Naive thymus-derived CD4-positive, alpha-beta T cell (primary cell): ENCODE results near the gene LSAMP. TPM values are rescaled to one million over a fixed set of nuclear protein-coding genes. Genes with fewer than 3 reads are reported as not detected.

ENCODE experiments used
- ATAC-seq: fragments of 150-1000 bp; cut with Tn5 transposase; 2 replicates; pipeline ENCODE4 v1.10.0; 2021; ENCODE audit warnings: mild to moderate bottlenecking, moderate library complexity
- CTCF ChIA-PET: fragments of 350-600 bp; sonication (Branson Sonifier 250); formaldehyde crosslinking; loops from one replicate; lab custom pipeline; 2021; ENCODE audit warnings: antibody characterized with exemption; lab: Charles Lee
- POLR2A ChIA-PET: fragments of 350-600 bp; sonication (Branson Sonifier 250); formaldehyde crosslinking; loops from one replicate; lab custom pipeline; 2021; ENCODE audit warnings: antibody characterized with exemption, inconsistent platforms; lab: Charles Lee
- DNase-seq, 9 donors: peaks; one replicate each; pipeline versions ENCODE4 v3.0.0 to v3.0.0-alpha.2; 2020 to 2022; ENCODE audit warnings: mixed read lengths in 1 of 9
- H3K27ac ChIP-seq: one replicate; pipeline ENCODE4 v1.7.0; 2013; ENCODE audit warnings: mild to moderate bottlenecking, low read depth, low read length, moderate library complexity
- H3K27me3 ChIP-seq, 2 donors: one replicate each; pipeline ENCODE4 v1.7.0; 2013; ENCODE audit warnings: low read length in 2 of 2, mild to moderate bottlenecking in 2 of 2, moderate library complexity in 2 of 2; ENCODE audit not compliant: control insufficient read depth in 2 of 2, insufficient read depth in 2 of 2
- H3K36me3 ChIP-seq, 3 experiments: 1 replicate in 2 of 3; 2 replicates in 1 of 3; pipeline ENCODE4 v1.7.0; 2013; ENCODE audit warnings: low read length in 3 of 3, mild to moderate bottlenecking in 3 of 3, moderate library complexity in 1 of 3; ENCODE audit not compliant: insufficient read depth in 3 of 3, control insufficient read depth in 2 of 3
- H3K4me1 ChIP-seq, 2 donors: one replicate each; pipeline ENCODE4 v1.7.0; 2013; ENCODE audit warnings: low read length in 2 of 2, mild to moderate bottlenecking in 2 of 2, moderate library complexity in 1 of 2; ENCODE audit not compliant: control insufficient read depth in 2 of 2, insufficient read depth in 2 of 2
- H3K4me3 ChIP-seq: 2 replicates; pipeline ENCODE4 v1.7.0; 2013; ENCODE audit warnings: mild to moderate bottlenecking, low read length
- H3K9me3 ChIP-seq, 3 experiments: 1 replicate in 2 of 3; 2 replicates in 1 of 3; pipeline ENCODE4 v1.7.0; 2013; ENCODE audit warnings: low read length in 3 of 3; ENCODE audit not compliant: control insufficient read depth in 2 of 3
- H3K27ac Mint-ChIP-seq, 9 donors: one replicate each; pipeline ENCODE4 v1.8.0; 2020 to 2022; ENCODE audit warnings: mixed read lengths in 9 of 9, mild to moderate bottlenecking in 8 of 9, moderate library complexity in 5 of 9, inconsistent platforms in 2 of 9
- H3K27me3 Mint-ChIP-seq, 5 donors: one replicate each; pipeline ENCODE4 v1.8.0; 2021 to 2022; ENCODE audit warnings: mixed read lengths in 5 of 5, mild to moderate bottlenecking in 1 of 5
- H3K36me3 Mint-ChIP-seq, 5 donors: one replicate each; pipeline ENCODE4 v1.8.0; 2020 to 2022; ENCODE audit warnings: mixed read lengths in 5 of 5, mild to moderate bottlenecking in 3 of 5, inconsistent platforms in 1 of 5
- H3K4me1 Mint-ChIP-seq, 7 donors: one replicate each; pipeline ENCODE4 v1.8.0; 2020 to 2022; ENCODE audit warnings: mixed read lengths in 7 of 7, mild to moderate bottlenecking in 3 of 7, inconsistent platforms in 1 of 7
- H3K4me3 Mint-ChIP-seq, 10 donors: one replicate each; pipeline ENCODE4 v1.8.0; 2020 to 2022; ENCODE audit warnings: mild to moderate bottlenecking in 10 of 10, mixed read lengths in 10 of 10, moderate library complexity in 6 of 10, inconsistent platforms in 2 of 10
- H3K9me3 Mint-ChIP-seq, 11 donors: one replicate each; pipeline ENCODE4 v1.8.0; 2020 to 2022; ENCODE audit warnings: mixed read lengths in 11 of 11, mild to moderate bottlenecking in 4 of 11, inconsistent platforms in 1 of 11, moderate library complexity in 1 of 11
- intact Hi-C, 2 donors: fragments of 100-400 bp; cut with micrococcal nuclease; formaldehyde crosslinking; loops; one replicate each; pipeline ENCODE4 v1.15.1; 2023
- polyA plus RNA-seq, 2 donors: library from polyadenylated mRNA; unstranded; fragments of 300-500 nt; fragmentation: Illumina TruSeq; gene quantifications; one replicate each; pipeline ENCODE4 v1.2.3, GENCODE V29; 2021
- total RNA-seq, 6 experiments: library from RNA in 5 of 6; stranded (reverse) in 5 of 6; gene quantifications; 1 replicate in 5 of 6; 2 replicates in 1 of 6; pipeline ENCODE4 v1.2.3 and lab custom pipeline; 2021 to 2026

Gene LSAMP
- total and polyA plus RNA-seq, 7 experiments from 2014 or later: not detected

GRCh38 chr3:116423374-116423773 lies 21.9 kb downstream of the LSAMP start:
- Mint-ChIP-seq H3K4me1 (no peaks in the 10 kb centered on the region), H3K9me3 (peaks cover 0 to 33% (median 6%) of the 10 kb centered on the region in 11 donors), H3K27me3 (no peaks in the 10 kb centered on the region), H3K4me3 (no peak overlapping the region), H3K27ac (no peak overlapping the region), H3K36me3 (no peaks in the 10 kb centered on the region)
- no peak overlapping the region for H3K4me3 ChIP-seq
- ATAC-seq (no peak), DNase-seq (no peak)
- CTCF ChIA-PET: no interaction called here
- H3K4me1 ChIP-seq: no peaks in the 10 kb centered on the region
- intact Hi-C loops: no loop called here
- POLR2A ChIA-PET: no interaction called here
- H3K27me3 ChIP-seq: no peaks in the 10 kb centered on the region
- no peaks in the 10 kb centered on the region for H3K9me3 ChIP-seq
- no peak overlapping the region for H3K27ac ChIP-seq
- H3K36me3 ChIP-seq: no peaks in the 10 kb centered on the region

DNA sequence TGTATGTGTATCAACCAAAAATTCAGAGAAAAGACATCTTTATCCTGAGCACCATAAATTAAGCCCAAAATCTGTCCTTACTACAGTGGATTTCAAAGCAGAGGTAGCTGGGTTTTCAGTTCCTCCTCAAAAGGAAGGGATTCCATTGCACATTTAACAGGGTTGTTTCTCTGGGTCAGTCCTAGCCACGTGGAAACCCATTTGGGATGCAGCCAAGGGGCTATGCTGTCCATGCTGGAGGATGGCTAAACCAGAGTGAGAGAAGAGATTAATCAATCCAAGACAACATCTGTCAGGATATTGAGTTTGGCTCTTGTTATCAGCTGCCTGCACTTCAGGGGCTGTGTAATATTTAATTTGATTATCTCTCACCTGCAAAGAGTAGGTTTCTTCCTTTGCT lies 28.1 kb downstream of the LSAMP start:
- POLR2A ChIA-PET: no interaction called here

DNA sequence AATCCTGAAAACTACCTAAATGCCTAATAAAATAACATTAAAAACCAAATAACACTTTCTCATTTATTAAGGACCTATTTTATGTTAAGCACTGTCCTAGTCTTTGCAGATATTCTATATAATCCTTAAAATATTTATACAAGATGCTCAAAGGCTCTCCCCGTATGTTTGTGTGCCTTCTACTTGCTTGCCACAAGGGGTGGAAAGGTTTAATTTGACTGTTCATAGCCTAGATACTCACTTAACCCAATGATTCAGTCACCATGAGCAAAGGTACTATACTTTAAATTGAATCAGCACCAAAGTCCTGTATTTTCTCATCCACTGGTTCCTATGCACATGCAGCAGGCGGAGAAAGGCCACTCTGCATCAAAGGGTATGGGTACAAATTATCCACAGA lies 32.0 kb downstream of the LSAMP start:
- ATAC-seq (no peak), DNase-seq (no peak)
- intact Hi-C loops: no loop called here
- H3K4me3 ChIP-seq: no peak overlapping the region
- H3K4me1 Mint-ChIP-seq: no peaks in the 10 kb centered on the region
- H3K36me3 Mint-ChIP-seq: no peaks in the 10 kb centered on the region
- H3K9me3 ChIP-seq: no peaks in the 10 kb centered on the region
- POLR2A ChIA-PET: no interaction called here
- no peak overlapping the region for H3K27ac Mint-ChIP-seq
- no peaks in the 10 kb centered on the region for H3K27me3 Mint-ChIP-seq
- H3K27me3 ChIP-seq: no peaks in the 10 kb centered on the region
- peaks cover 0 to 16% (median 6%) of the 10 kb centered on the region in 11 donors for H3K9me3 Mint-ChIP-seq
- no peak overlapping the region for H3K4me3 Mint-ChIP-seq
- CTCF ChIA-PET: no interaction called here
- H3K27ac ChIP-seq: no peak overlapping the region
- H3K36me3 ChIP-seq: no peaks in the 10 kb centered on the region
- no peaks in the 10 kb centered on the region for H3K4me1 ChIP-seq

More for the DNA sequence above, 28.1 kb downstream of the LSAMP start:
- CTCF ChIA-PET: no interaction called here
- DNase-seq (no peak), ATAC-seq (no peak)
- no peak overlapping the region for H3K27ac ChIP-seq
- Mint-ChIP-seq H3K27ac (no peak overlapping the region), H3K9me3 (peaks cover 0 to 27% (median 5%) of the 10 kb centered on the region in 11 donors), H3K27me3 (no peaks in the 10 kb centered on the region), H3K4me3 (no peak overlapping the region), H3K4me1 (no peaks in the 10 kb centered on the region), H3K36me3 (no peaks in the 10 kb centered on the region)
- no peaks in the 10 kb centered on the region for H3K36me3 ChIP-seq
- no peaks in the 10 kb centered on the region for H3K9me3 ChIP-seq
- H3K27me3 ChIP-seq: no peaks in the 10 kb centered on the region
- intact Hi-C loops: no loop called here
- no peak overlapping the region for H3K4me3 ChIP-seq
- H3K4me1 ChIP-seq: no peaks in the 10 kb centered on the region

DNA sequence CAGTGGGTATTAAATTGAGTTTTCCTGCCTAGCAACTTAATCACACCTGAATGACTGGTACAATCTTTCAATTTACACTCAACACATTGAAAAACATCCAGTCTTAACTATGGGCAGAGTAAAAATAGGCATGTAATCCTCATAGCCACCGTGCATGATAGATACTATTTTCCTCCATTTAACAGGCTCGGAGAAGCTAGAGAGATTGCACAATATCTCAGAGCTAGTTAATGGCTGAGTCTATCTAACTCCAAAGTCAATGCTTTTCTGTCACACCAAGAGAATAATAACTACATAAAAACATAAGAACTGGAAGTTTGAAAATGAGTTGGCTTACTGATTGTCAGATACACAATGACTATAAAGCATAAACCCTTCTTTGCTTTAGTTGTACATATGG lies 36.8 kb downstream of the LSAMP start:
- Histone ChIP-seq H3K9me3 (no peaks in the 10 kb centered on the region), H3K4me3 (no peak overlapping the region), H3K4me1 (no peaks in the 10 kb centered on the region), H3K27ac (no peak overlapping the region), H3K36me3 (no peaks in the 10 kb centered on the region), H3K27me3 (no peaks in the 10 kb centered on the region)
- Mint-ChIP-seq H3K4me1 (no peaks in the 10 kb centered on the region), H3K27me3 (no peaks in the 10 kb centered on the region), H3K27ac (no peak overlapping the region), H3K4me3 (no peak overlapping the region), H3K9me3 (peaks cover 0 to 9% (median 2%) of the 10 kb centered on the region in 11 donors), H3K36me3 (no peaks in the 10 kb centered on the region)
- ATAC-seq (no peak), DNase-seq (no peak)
- POLR2A ChIA-PET: no interaction called here
- CTCF ChIA-PET: no interaction called here
- intact Hi-C loops: no loop called here

GRCh38 chr3:116405231-116405630 lies 40.1 kb downstream of the LSAMP start:
- Histone ChIP-seq H3K27me3 (no peaks in the 10 kb centered on the region), H3K4me3 (no peak overlapping the region), H3K9me3 (no peaks in the 10 kb centered on the region), H3K4me1 (no peaks in the 10 kb centered on the region), H3K36me3 (no peaks in the 10 kb centered on the region), H3K27ac (no peak overlapping the region)
- ATAC-seq (no peak), DNase-seq (no peak)
- no peak overlapping the region for H3K4me3 Mint-ChIP-seq
- intact Hi-C loops: no loop called here
- H3K9me3 Mint-ChIP-seq: peaks cover 0 to 9% (median 4%) of the 10 kb centered on the region in 11 donors
- no peaks in the 10 kb centered on the region for H3K36me3 Mint-ChIP-seq
- no peaks in the 10 kb centered on the region for H3K27me3 Mint-ChIP-seq
- ChIA-PET POLR2A (no interaction called here), CTCF (no interaction called here)
- no peak overlapping the region for H3K27ac Mint-ChIP-seq
- no peaks in the 10 kb centered on the region for H3K4me1 Mint-ChIP-seq

- POLR2A ChIA-PET: no interaction called here
- Mint-ChIP-seq H3K9me3 (peaks cover 0 to 15% (median 3%) of the 10 kb centered on the region in 11 donors), H3K4me1 (no peaks in the 10 kb centered on the region)
Measured at GRCh38 chr3:116399701-116400226, 45.5 kb downstream of the LSAMP start.

GRCh38 chr3:116394365-116394764 lies 50.9 kb downstream of the LSAMP start:
- intact Hi-C loops: no loop called here
- no peaks in the 10 kb centered on the region for H3K9me3 ChIP-seq
- no peaks in the 10 kb centered on the region for H3K4me1 ChIP-seq
- H3K4me3 ChIP-seq: no peak overlapping the region
- H3K27me3 ChIP-seq: no peaks in the 10 kb centered on the region
- ChIA-PET CTCF (no interaction called here), POLR2A (no interaction called here)
- H3K4me1 Mint-ChIP-seq: no peaks in the 10 kb centered on the region
- no peaks in the 10 kb centered on the region for H3K36me3 ChIP-seq
- no peak overlapping the region for H3K27ac ChIP-seq
- DNase-seq (no peak), ATAC-seq (no peak)
- no peaks in the 10 kb centered on the region for H3K27me3 Mint-ChIP-seq
- peaks cover 0 to 5% (median 0%) of the 10 kb centered on the region in 5 donors for H3K36me3 Mint-ChIP-seq
- no peak overlapping the region for H3K27ac Mint-ChIP-seq
- H3K4me3 Mint-ChIP-seq: no peak overlapping the region
- H3K9me3 Mint-ChIP-seq: peaks cover 0 to 24% (median 6%) of the 10 kb centered on the region in 11 donors

More at GRCh38 chr3:116399701-116400226, 45.5 kb downstream of the LSAMP start:
- intact Hi-C loops: no loop called here
- no peaks in the 10 kb centered on the region for H3K36me3 ChIP-seq
- H3K4me3 ChIP-seq: no peak overlapping the region
- H3K27ac ChIP-seq: no peak overlapping the region
- no peaks in the 10 kb centered on the region for H3K9me3 ChIP-seq
- Mint-ChIP-seq H3K36me3 (no peaks in the 10 kb centered on the region), H3K27ac (no peak overlapping the region), H3K4me3 (no peak overlapping the region), H3K27me3 (no peaks in the 10 kb centered on the region)
- H3K27me3 ChIP-seq: no peaks in the 10 kb centered on the region
- CTCF ChIA-PET: no interaction called here
- DNase-seq: no peak
- H3K4me1 ChIP-seq: no peaks in the 10 kb centered on the region
- ATAC-seq: no peak
